GM12878 (cell line): Measurements from ENCODE around the gene VSTM2L. TPM values are rescaled to one million over a fixed set of nuclear protein-coding genes. Genes with fewer than 3 reads are reported as not detected.

Source experiments
- ATAC-seq: fragments of 200-7000 bp; cut with Tn5 transposase; 3 replicates; pipeline ENCODE4 v1.9.1; 2020; ENCODE audit warnings: mild to moderate bottlenecking, moderate library complexity
- BruUV-seq: library from RNA; stranded (reverse); fragments of 400-500 nt; replicated peaks from 2 replicates; lab custom pipeline; 2021; lab: Mats Ljungman, UMichigan
- CTCF ChIA-PET: fragments of 300-600 bp; sonication (Branson Sonifier 250); formaldehyde crosslinking; extraction: SDS; loops from one replicate; lab custom pipeline; 2021; ENCODE audit warnings: inconsistent platforms; lab: Yijun Ruan, JAX
- POLR2A ChIA-PET: fragments of 350-600 bp; formaldehyde crosslinking; extraction: SDS; loops from one replicate; lab custom pipeline; 2021; ENCODE audit warnings: inconsistent platforms; lab: Charles Lee
- RAD21 ChIA-PET: fragments of 300-600 bp; sonication (Branson Sonifier 250); formaldehyde crosslinking; loops from one replicate; lab custom pipeline; 2023; ENCODE audit warnings: antibody characterized with exemption; ENCODE audit not compliant: unreplicated experiment; lab: Charles Lee
- SMC1A ChIA-PET: fragments of 300-600 bp; sonication (Branson Sonifier 250); formaldehyde crosslinking; loops from one replicate; lab custom pipeline; 2023; ENCODE audit not compliant: unreplicated experiment, uncharacterized antibody; lab: Charles Lee
- DNase-seq: peaks from one replicate; pipeline ENCODE4 v3.0.0-alpha.2; 2011; ENCODE audit warnings: low read depth, low spot score
- FAIRE-seq: peaks from 3 replicates; lab custom pipeline; 2011; peaks lifted over from hg19 to GRCh38; lab: Jason Lieb, UNC
- H2AFZ ChIP-seq: 2 replicates; pipeline ENCODE4 v1.6.0; 2011; ENCODE audit warnings: low read depth, low read length, control low read depth; ENCODE audit not compliant: control insufficient read depth
- H3K27ac ChIP-seq: 2 replicates; pipeline ENCODE4 v1.5.1; 2011; ENCODE audit warnings: control low read depth; ENCODE audit not compliant: control insufficient read depth, insufficient read depth
- H3K27me3 ChIP-seq, 2 experiments: replicated peaks in 1 of 2; 2 replicates each; pipeline versions ENCODE4 v1.6.0 to v1.6.1; 2011; ENCODE audit warnings: low read length in 1 of 2; ENCODE audit not compliant: control insufficient read depth in 2 of 2, insufficient read depth in 2 of 2
- H3K36me3 ChIP-seq, 2 experiments: 2 replicates each; pipeline ENCODE4 v1.5.1; 2011; ENCODE audit warnings: low read length in 1 of 2; ENCODE audit not compliant: control insufficient read depth in 2 of 2, insufficient read depth in 2 of 2
- H3K4me1 ChIP-seq: 2 replicates; pipeline ENCODE4 v1.6.1; 2011; ENCODE audit warnings: mild to moderate bottlenecking, low read length, moderate library complexity, mixed read lengths; ENCODE audit not compliant: control insufficient read depth, insufficient read depth
- H3K4me2 ChIP-seq: 2 replicates; pipeline ENCODE4 v1.6.0; 2011; ENCODE audit warnings: control low read depth; ENCODE audit not compliant: control insufficient read depth, insufficient read depth
- H3K4me3 ChIP-seq: fragments of 200-600 bp; sonication (generic); 2 replicates; pipeline ENCODE4 v1.5.1; 2016
- H3K79me2 ChIP-seq: 2 replicates; pipeline ENCODE4 v1.6.0; 2011; ENCODE audit warnings: low read length; ENCODE audit not compliant: control insufficient read depth, insufficient read depth
- H3K9ac ChIP-seq: 2 replicates; pipeline ENCODE4 v1.8.0; 2011; ENCODE audit warnings: low read length, control low read depth, mixed read lengths; ENCODE audit not compliant: control insufficient read depth, insufficient read depth
- H3K9me3 ChIP-seq: replicated peaks from 3 replicates; pipeline ENCODE4 v1.5.1; 2011; ENCODE audit warnings: mild to moderate bottlenecking, low read length; ENCODE audit not compliant: control insufficient read depth, insufficient read depth
- H4K20me1 ChIP-seq: 2 replicates; pipeline ENCODE4 v1.6.0; 2011; ENCODE audit not compliant: control insufficient read depth, insufficient read depth
- ASH2L ChIP-seq: fragments of 300-600, 200-600 bp; sonication (generic); IDR thresholded peaks from 2 replicates; pipeline ENCODE4 v1.6.1; 2017; ENCODE audit warnings: low read depth, mild to moderate bottlenecking, borderline replicate concordance
- BCL11A ChIP-seq: IDR thresholded peaks from 2 replicates; pipeline ENCODE4 v1.6.1; 2011; ENCODE audit warnings: low read depth, low read length
- BRCA1 ChIP-seq: IDR thresholded peaks from 2 replicates; pipeline ENCODE4 v1.6.1; 2011; ENCODE audit warnings: low read depth, low read length, improper control_type of control experiment
- JUND ChIP-seq: IDR thresholded peaks from 2 replicates; pipeline ENCODE4 v1.6.1; 2012; ENCODE audit warnings: low read depth, mild to moderate bottlenecking, low read length, improper control_type of control experiment, moderate library complexity
- POLR2AphosphoS2 ChIP-seq: IDR thresholded peaks from 2 replicates; pipeline ENCODE4 v1.6.1; 2011; ENCODE audit warnings: low read depth, mild to moderate bottlenecking, low read length, improper control_type of control experiment, moderate library complexity
- RAD51 ChIP-seq: fragments of 450-650 bp; IDR thresholded peaks from 2 replicates; pipeline ENCODE4 v1.6.1; 2016; ENCODE audit warnings: moderate library complexity, mild to moderate bottlenecking, inconsistent platforms
- RBBP5 ChIP-seq: fragments of 200-600 bp; sonication (generic); conservative IDR thresholded peaks from 2 replicates; pipeline ENCODE4 v1.6.1; 2016
- TCF3 ChIP-seq: IDR thresholded peaks from 2 replicates; pipeline ENCODE4 v1.6.1; 2012; ENCODE audit warnings: low read depth, mild to moderate bottlenecking, low read length, borderline replicate concordance; ENCODE audit not compliant: insufficient read depth
- ZBED1 ChIP-seq: IDR thresholded peaks from 2 replicates; pipeline ENCODE4 v1.6.1; 2016; ENCODE audit warnings: borderline replicate concordance
- WGBS: methylation state at CpG from one replicate; pipeline ENCODE4 v1.1.6; 2016; ENCODE audit warnings: low lambda C conversion rate; ENCODE audit not compliant: insufficient replicate concordance, insufficient coverage; ENCODE audit errors: missing lambda C conversion rate; 5-methylcytosine and 5-hydroxymethylcytosine counted together
- in situ Hi-C: fragments of 300-500 bp; cut with MboI; formaldehyde crosslinking; loops from 9 replicates; pipeline ENCODE4 v1.14.3; 2018; ENCODE audit warnings: mixed read lengths
- intact Hi-C: fragments of 100-400 bp; cut with micrococcal nuclease; formaldehyde crosslinking; loops from one replicate; pipeline ENCODE4 v1.14.2; 2022; ENCODE audit not compliant: unreplicated experiment
- polyA plus RNA-seq, 11 experiments: library from polyadenylated mRNA; depleted of rRNA in 4 of 11; unstranded in 6 of 11; stranded (reverse) in 5 of 11; fragments of >200 nt; fragmentation: Nextera tagmentation in 4 of 11; fragmentation: Illumina TruSeq in 1 of 11; extraction: Ambion mirVana in 4 of 11; extraction: Trizol in 1 of 11; gene quantifications; 1 replicate in 1 of 11; 2 replicates in 10 of 11; pipeline versions ENCODE4 v1.2.1 to v1.2.3, GENCODE V29; 2011 to 2016; ENCODE audit warnings: inconsistent platforms in 2 of 11, missing spikeins in 2 of 11, low read depth in 1 of 11
- total RNA-seq, 4 experiments: library from RNA; depleted of rRNA in 3 of 4; stranded (reverse); fragments of >200 nt in 3 of 4; fragmentation: Illumina TruSeq in 1 of 4; extraction: Trizol in 1 of 4; gene quantifications; 2 replicates each; pipeline versions ENCODE4 v1.2.1 to v1.2.3, GENCODE V29; 2013 to 2021
- TF ChIP-seq, protein P1 (sequence below): IDR thresholded peaks from 2 replicates; pipeline ENCODE4 v1.6.1; 2012; ENCODE audit warnings: low read depth, low read length, improper control_type of control experiment
- TF ChIP-seq, protein P2 (sequence below): fragments of 450-650 bp; IDR thresholded peaks from 2 replicates; pipeline ENCODE4 v1.6.1; 2017; ENCODE audit warnings: borderline replicate concordance
- TF ChIP-seq, protein P3 (sequence below): fragments of 450-650 bp; conservative IDR thresholded peaks from 2 replicates; pipeline ENCODE4 v1.6.1; 2017; ENCODE audit warnings: mild to moderate bottlenecking, moderate library complexity

Gene VSTM2L
- total and polyA plus RNA-seq, 10 of the 15 experiments (the other 5 are each of a cell fraction or from before 2014, with no cell fraction given), result 0.05 to 1.5 (median 0.63) TPM; not detected in 2

DNA sequence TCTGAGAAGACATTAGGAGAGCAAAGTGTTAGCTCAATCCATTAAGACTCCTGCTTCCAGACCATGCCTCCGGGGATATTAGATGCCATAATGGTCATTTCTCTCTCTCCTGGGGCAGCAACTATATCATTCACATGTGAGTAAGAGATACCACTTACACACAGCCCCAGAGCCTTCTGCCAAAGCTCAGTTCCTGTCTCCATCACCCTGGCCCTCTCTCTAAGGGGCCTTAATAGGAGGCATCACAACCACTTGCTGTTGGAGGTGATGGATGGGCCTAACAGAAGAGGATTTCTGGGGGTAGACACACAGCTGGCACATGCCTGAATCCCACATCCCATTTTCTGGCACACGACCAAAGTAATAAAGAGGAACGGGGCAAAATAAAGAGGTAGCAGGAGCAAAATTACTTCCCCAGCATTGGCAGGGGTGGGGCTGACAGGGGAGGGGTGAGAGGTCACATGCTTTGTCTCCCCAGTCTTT is 34.0 kb upstream of the VSTM2L start:
- CTCF ChIA-PET, result no interaction called here
- H3K27ac ChIP-seq, result no peak overlapping the region
- no TSS peak for BruUV-seq
- WGBS, result 83% methylated on average over 3 of the region's 3 CpGs
- RAD21 ChIA-PET, result no interaction called here
- no peak for ATAC-seq
- H3K36me3 ChIP-seq, result peaks cover 3 to 12% of the 10 kb centered on the region in 2 experiments; a peak in 3 of 4 replicates
- in situ Hi-C loops, result no loop called here
- H3K9me3 ChIP-seq, result no peaks in the 10 kb centered on the region
- no peaks in the 10 kb centered on the region for H4K20me1 ChIP-seq
- H2AFZ ChIP-seq, result no peak overlapping the region
- FAIRE-seq, result no peak
- TF ChIP-seq, protein P1, sequence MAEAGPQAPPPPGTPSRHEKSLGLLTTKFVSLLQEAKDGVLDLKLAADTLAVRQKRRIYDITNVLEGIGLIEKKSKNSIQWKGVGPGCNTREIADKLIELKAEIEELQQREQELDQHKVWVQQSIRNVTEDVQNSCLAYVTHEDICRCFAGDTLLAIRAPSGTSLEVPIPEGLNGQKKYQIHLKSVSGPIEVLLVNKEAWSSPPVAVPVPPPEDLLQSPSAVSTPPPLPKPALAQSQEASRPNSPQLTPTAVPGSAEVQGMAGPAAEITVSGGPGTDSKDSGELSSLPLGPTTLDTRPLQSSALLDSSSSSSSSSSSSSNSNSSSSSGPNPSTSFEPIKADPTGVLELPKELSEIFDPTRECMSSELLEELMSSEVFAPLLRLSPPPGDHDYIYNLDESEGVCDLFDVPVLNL, result no peak
- TF ChIP-seq RAD51, result no peak
- TF ChIP-seq ASH2L, result no peak
- intact Hi-C loops, result no loop called here
- H3K27me3 ChIP-seq, result no peaks in the 10 kb centered on the region
- POLR2A ChIA-PET, result no interaction called here
- no peaks in the 10 kb centered on the region for H3K79me2 ChIP-seq
- H3K4me2 ChIP-seq, result no peak overlapping the region
- SMC1A ChIA-PET, result interaction anchor here (1.3 kb wide), 1 partner anchor 10 kb away, joined by 3 read pairs; no protein-coding TSS in a partner anchor
- no peak overlapping the region for H3K9ac ChIP-seq
- H3K4me1 ChIP-seq, result no peaks in the 10 kb centered on the region
- no peak overlapping the region for H3K4me3 ChIP-seq
- DNase-seq, result no peak

DNA sequence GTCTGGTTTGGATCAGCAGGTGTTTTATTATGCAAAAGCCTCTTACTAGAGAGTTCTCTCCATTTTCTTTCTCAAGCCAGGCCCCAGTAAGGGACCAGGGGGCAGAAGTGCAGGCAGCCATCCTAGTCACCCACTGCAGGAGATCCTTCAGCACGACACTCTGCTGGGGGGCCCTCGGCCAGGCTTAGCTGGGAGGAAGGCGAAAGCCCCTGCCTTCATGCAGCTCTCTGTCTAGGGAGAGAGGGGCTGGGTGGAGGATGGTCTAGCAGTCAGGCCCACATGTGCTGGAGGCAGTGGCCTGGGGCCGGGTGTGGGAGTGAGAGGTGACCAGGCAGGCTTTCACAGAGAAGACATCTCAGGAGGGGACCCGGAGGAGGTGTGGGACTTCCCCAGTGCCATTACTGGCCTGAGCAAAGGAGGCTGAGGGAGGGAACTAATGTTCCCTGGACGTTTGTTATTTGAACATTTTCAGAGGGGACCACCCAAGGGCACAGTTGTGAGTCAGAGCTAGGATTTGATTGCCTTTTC is 33.5 kb upstream of the VSTM2L start:
- BruUV-seq, result no TSS peak
- RAD21 ChIA-PET, result no interaction called here
- intact Hi-C loops, result no loop called here
- TF ChIP-seq BCL11A, result no peak
- TF ChIP-seq JUND, result no peak
- TF ChIP-seq POLR2AphosphoS2, result no peak
- TF ChIP-seq, protein P2, sequence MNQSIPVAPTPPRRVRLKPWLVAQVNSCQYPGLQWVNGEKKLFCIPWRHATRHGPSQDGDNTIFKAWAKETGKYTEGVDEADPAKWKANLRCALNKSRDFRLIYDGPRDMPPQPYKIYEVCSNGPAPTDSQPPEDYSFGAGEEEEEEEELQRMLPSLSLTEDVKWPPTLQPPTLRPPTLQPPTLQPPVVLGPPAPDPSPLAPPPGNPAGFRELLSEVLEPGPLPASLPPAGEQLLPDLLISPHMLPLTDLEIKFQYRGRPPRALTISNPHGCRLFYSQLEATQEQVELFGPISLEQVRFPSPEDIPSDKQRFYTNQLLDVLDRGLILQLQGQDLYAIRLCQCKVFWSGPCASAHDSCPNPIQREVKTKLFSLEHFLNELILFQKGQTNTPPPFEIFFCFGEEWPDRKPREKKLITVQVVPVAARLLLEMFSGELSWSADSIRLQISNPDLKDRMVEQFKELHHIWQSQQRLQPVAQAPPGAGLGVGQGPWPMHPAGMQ, result no peak
- no peak for TF ChIP-seq BRCA1
- no peak for TF ChIP-seq ZBED1
- TF ChIP-seq TCF3, result no peak
- TF ChIP-seq, protein P3, sequence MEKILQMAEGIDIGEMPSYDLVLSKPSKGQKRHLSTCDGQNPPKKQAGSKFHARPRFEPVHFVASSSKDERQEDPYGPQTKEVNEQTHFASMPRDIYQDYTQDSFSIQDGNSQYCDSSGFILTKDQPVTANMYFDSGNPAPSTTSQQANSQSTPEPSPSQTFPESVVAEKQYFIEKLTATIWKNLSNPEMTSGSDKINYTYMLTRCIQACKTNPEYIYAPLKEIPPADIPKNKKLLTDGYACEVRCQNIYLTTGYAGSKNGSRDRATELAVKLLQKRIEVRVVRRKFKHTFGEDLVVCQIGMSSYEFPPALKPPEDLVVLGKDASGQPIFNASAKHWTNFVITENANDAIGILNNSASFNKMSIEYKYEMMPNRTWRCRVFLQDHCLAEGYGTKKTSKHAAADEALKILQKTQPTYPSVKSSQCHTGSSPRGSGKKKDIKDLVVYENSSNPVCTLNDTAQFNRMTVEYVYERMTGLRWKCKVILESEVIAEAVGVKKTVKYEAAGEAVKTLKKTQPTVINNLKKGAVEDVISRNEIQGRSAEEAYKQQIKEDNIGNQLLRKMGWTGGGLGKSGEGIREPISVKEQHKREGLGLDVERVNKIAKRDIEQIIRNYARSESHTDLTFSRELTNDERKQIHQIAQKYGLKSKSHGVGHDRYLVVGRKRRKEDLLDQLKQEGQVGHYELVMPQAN, result no peak
- no peak for TF ChIP-seq RBBP5

More for the DNA sequence above, 33.5 kb upstream of the VSTM2L start:
- POLR2A ChIA-PET, result no interaction called here
- Histone ChIP-seq H3K9ac (no peak overlapping the region), H3K4me2 (no peak overlapping the region), H3K79me2 (no peaks in the 10 kb centered on the region), H3K27me3 (no peaks in the 10 kb centered on the region), H3K36me3 (peaks cover 3 to 11% of the 10 kb centered on the region in 2 experiments; a peak in 3 of 4 replicates), H3K4me1 (no peaks in the 10 kb centered on the region), H2AFZ (no peak overlapping the region), H4K20me1 (no peaks in the 10 kb centered on the region), H3K9me3 (no peaks in the 10 kb centered on the region), H3K4me3 (no peak overlapping the region), H3K27ac (no peak overlapping the region)
- DNase-seq, result no peak
- ATAC-seq, result no peak
- WGBS, result 67% methylated on average over 6 of the region's 6 CpGs
- SMC1A ChIA-PET, result interaction anchor here (1.3 kb wide), 1 partner anchor 10 kb away, joined by 3 read pairs; no protein-coding TSS in a partner anchor
- CTCF ChIA-PET, result no interaction called here
- FAIRE-seq, result no peak
- in situ Hi-C loops, result no loop called here
